ENCODE results near the gene RNASET2. TPM values are rescaled to one million over a fixed set of nuclear protein-coding genes. Genes with fewer than 3 reads are reported as not detected.
A peak's percentile ranks its signal among the peaks of the same experiment; 100 is the strongest.

The RNASET2 gene
- total and polyA plus RNA-seq, 2 of the 13 experiments (the other 11 are each of a cell fraction or from before 2014, with no cell fraction given): 44.6 to 597 TPM

- TF ChIP-seq ZNF570 (CRISPR knock-in tag; IDR thresholded peaks at IDR 0.05; ENCODE audit: borderline replicate concordance) (no peak), EEA1 (CRISPR knock-in tag; IDR thresholded peaks at IDR 0.05; ENCODE audit: borderline replicate concordance) (no peak), SP5 (CRISPR knock-in tag; IDR thresholded peaks at IDR 0.05; ENCODE audit: borderline replicate concordance, low read depth) (peak; percentile 90), ZBTB44 (CRISPR knock-in tag; IDR thresholded peaks at IDR 0.05) (no peak), NFE2L1 (CRISPR knock-in tag; IDR thresholded peaks at IDR 0.05; ENCODE audit: borderline replicate concordance) (no peak), ZNF446 (CRISPR knock-in tag; IDR thresholded peaks at IDR 0.05) (no peak), SAP130 (CRISPR knock-in tag; IDR thresholded peaks at IDR 0.05; ENCODE audit: low read depth) (peak; percentile 92), ARNTL (CRISPR knock-in tag; IDR thresholded peaks at IDR 0.05) (0 out of 2 replicates have a peak, but pooled peaks have one; percentile 33), SMAD9 (CRISPR knock-in tag; IDR thresholded peaks at IDR 0.05) (no peak), ZSCAN22 (CRISPR knock-in tag; IDR thresholded peaks at IDR 0.05) (no peak), ZNF790 (CRISPR knock-in tag; IDR thresholded peaks at IDR 0.05; ENCODE audit: borderline replicate concordance) (0 out of 2 replicates have a peak, but pooled peaks have one; percentile 45), ADNP (CRISPR knock-in tag; IDR thresholded peaks at IDR 0.05) (no peak), SMYD3 (CRISPR knock-in tag; IDR thresholded peaks at IDR 0.05) (peak; percentile 51; the same call in 1 of the 2 replicates), DRAP1 (CRISPR knock-in tag; IDR thresholded peaks at IDR 0.05) (peak; percentile 75; the same call in 1 of the 2 replicates), RARA (CRISPR knock-in tag; IDR thresholded peaks at IDR 0.05) (peak; percentile 55), NAIF1 (CRISPR knock-in tag; IDR thresholded peaks at IDR 0.05; ENCODE audit: borderline replicate concordance) (peak; percentile 33; the same call in 1 of the 2 replicates), ZNF136 (CRISPR knock-in tag; IDR thresholded peaks at IDR 0.05; ENCODE audit: low read depth) (no peak; the same call in 1 of the 2 replicates), HNRNPLL (IDR thresholded peaks at IDR 0.05; ENCODE audit: low read depth, low read length, poor library complexity, severe bottlenecking) (no peak), RBM22 (optimal IDR thresholded peaks at IDR 0.05; ENCODE audit: low read length) (peak; percentile 26), MED1 (CRISPR knock-in tag; IDR thresholded peaks at IDR 0.05) (peak; percentile 93), ZNF20 (CRISPR knock-in tag; IDR thresholded peaks at IDR 0.05) (no peak), KDM4B (CRISPR knock-in tag; IDR thresholded peaks at IDR 0.05) (no peak), ARID4A (CRISPR knock-in tag; IDR thresholded peaks at IDR 0.05; ENCODE audit: borderline replicate concordance) (peak; percentile 22; the same call in 1 of the 2 replicates), HMG20A (CRISPR knock-in tag; IDR thresholded peaks at IDR 0.05; ENCODE audit: borderline replicate concordance) (0 out of 2 replicates have a peak, but pooled peaks have one; percentile 5), ZMAT3 (CRISPR knock-in tag; conservative IDR thresholded peaks at IDR 0.05) (no peak)
These were observed 2.8 kb upstream of the RNASET2 start (continued) for GRCh38 chr6:166958926-166959861.

Measured in HepG2 (cell line).